ENCODE measurements around the gene HPSE2.

DNA sequence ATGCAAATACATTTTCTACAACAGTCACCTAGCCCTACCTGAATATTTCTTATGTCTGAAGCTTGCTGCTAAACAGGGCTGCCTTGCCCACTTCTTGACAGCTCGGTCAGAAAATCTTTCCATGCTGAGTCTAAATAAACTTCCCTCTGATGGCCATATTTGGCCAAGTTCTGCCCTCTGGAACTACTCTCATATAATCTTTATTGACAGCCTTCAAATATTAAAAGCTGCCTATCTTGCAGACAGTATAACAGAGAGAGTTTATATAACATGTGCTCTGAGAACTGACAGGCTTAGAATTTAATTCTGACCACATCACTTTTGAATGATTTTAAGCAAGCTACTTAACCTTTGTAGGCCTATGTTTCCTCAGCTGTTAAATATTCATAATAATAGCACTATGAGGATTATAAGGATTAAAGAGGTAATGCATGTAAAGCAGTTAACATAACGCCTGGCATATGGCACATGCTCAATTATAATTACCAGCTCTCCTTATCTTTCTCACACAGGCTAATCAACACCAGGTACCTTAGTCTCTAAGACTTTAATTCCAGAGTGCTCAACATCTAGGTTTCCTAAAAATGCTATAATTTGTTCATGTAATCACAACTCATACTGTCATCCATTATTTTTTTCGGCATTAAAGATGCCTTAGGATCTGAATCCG, 334.1 kb downstream of the HPSE2 start:
- TF ChIP-seq, protein P1, sequence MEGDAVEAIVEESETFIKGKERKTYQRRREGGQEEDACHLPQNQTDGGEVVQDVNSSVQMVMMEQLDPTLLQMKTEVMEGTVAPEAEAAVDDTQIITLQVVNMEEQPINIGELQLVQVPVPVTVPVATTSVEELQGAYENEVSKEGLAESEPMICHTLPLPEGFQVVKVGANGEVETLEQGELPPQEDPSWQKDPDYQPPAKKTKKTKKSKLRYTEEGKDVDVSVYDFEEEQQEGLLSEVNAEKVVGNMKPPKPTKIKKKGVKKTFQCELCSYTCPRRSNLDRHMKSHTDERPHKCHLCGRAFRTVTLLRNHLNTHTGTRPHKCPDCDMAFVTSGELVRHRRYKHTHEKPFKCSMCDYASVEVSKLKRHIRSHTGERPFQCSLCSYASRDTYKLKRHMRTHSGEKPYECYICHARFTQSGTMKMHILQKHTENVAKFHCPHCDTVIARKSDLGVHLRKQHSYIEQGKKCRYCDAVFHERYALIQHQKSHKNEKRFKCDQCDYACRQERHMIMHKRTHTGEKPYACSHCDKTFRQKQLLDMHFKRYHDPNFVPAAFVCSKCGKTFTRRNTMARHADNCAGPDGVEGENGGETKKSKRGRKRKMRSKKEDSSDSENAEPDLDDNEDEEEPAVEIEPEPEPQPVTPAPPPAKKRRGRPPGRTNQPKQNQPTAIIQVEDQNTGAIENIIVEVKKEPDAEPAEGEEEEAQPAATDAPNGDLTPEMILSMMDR (IDR thresholded peaks at IDR 0.05) = no peak
- no peak for TF ChIP-seq RCOR1 (IDR thresholded peaks at IDR 0.05; ENCODE audit: low read length)

Data from SK-N-SH (cell line).